OCI-LY3 (cell line): Measurements from ENCODE around the gene CMKLR1.

Source experiments
- H2AFZ ChIP-seq: fragments of 200-600, 300-600 bp; shearing (Covaris generic); 2 replicates; pipeline ENCODE4 v1.6.0; 2014; ENCODE audit warnings: antibody characterized with exemption, low read depth, low read length
- H3K27ac ChIP-seq: fragments of 200-600, 300-600 bp; sonication (generic); 2 replicates; pipeline ENCODE4 v1.5.1; 2014; ENCODE audit warnings: mild to moderate bottlenecking, low read length, moderate library complexity, mixed read lengths
- H3K27me3 ChIP-seq: fragments of 200-600, 300-600 bp; sonication (generic); 2 replicates; pipeline ENCODE4 v1.6.1; 2014; ENCODE audit warnings: low read depth, low read length, mixed read lengths
- H3K36me3 ChIP-seq: fragments of 200-600, 300-600 bp; sonication (generic); replicated peaks from 2 replicates; pipeline ENCODE3; 2014; ENCODE audit warnings: low read depth, low read length, mixed read lengths
- H3K4me1 ChIP-seq: fragments of 300-600, 200-600 bp; sonication (generic); 2 replicates; pipeline ENCODE4 v1.6.1; 2014; ENCODE audit warnings: low read length, mixed read lengths
- H3K4me2 ChIP-seq: fragments of 200-600, 300-600 bp; sonication (generic); 2 replicates; pipeline ENCODE4 v1.6.1; 2014; ENCODE audit warnings: low read length, mixed read lengths
- H3K4me3 ChIP-seq: fragments of 300-600, 200-600 bp; sonication (generic); 2 replicates; pipeline ENCODE4 v1.5.1; 2014; ENCODE audit warnings: antibody characterized with exemption, mild to moderate bottlenecking, low read length, moderate library complexity
- H3K79me2 ChIP-seq: fragments of 300-600, 200-600 bp; shearing (Covaris generic); 2 replicates; pipeline ENCODE4 v1.6.1; 2014; ENCODE audit warnings: mild to moderate bottlenecking, low read length, mixed read lengths
- H3K9ac ChIP-seq: fragments of 300-600, 200-600 bp; shearing (Covaris generic); 2 replicates; pipeline ENCODE4 v1.6.0; 2014; ENCODE audit warnings: mild to moderate bottlenecking, low read length, moderate library complexity
- H3K9me3 ChIP-seq: fragments of 200-600, 300-600 bp; shearing (Covaris generic); 2 replicates; pipeline ENCODE4 v1.6.1; 2014; ENCODE audit warnings: low read length, mixed read lengths; ENCODE audit not compliant: insufficient read depth
- H4K20me1 ChIP-seq: fragments of 200-600, 300-600 bp; sonication (generic); 2 replicates; pipeline ENCODE4 v1.6.1; 2016; ENCODE audit warnings: low read length, mixed read lengths; ENCODE audit not compliant: insufficient read depth
- CTCF ChIP-seq: fragments of 200-600, 300-600 bp; sonication (generic); IDR thresholded peaks from 2 replicates; pipeline ENCODE4 v1.5.1; 2014; ENCODE audit warnings: antibody characterized with exemption, low read length, low read depth
- EZH2phosphoT487 ChIP-seq: fragments of 200-600 bp; shearing (Covaris generic); IDR thresholded peaks from 2 replicates; pipeline ENCODE4 v1.6.1; 2018; ENCODE audit warnings: antibody characterized with exemption, mixed run types, low read depth

The CMKLR1 gene

DNA sequence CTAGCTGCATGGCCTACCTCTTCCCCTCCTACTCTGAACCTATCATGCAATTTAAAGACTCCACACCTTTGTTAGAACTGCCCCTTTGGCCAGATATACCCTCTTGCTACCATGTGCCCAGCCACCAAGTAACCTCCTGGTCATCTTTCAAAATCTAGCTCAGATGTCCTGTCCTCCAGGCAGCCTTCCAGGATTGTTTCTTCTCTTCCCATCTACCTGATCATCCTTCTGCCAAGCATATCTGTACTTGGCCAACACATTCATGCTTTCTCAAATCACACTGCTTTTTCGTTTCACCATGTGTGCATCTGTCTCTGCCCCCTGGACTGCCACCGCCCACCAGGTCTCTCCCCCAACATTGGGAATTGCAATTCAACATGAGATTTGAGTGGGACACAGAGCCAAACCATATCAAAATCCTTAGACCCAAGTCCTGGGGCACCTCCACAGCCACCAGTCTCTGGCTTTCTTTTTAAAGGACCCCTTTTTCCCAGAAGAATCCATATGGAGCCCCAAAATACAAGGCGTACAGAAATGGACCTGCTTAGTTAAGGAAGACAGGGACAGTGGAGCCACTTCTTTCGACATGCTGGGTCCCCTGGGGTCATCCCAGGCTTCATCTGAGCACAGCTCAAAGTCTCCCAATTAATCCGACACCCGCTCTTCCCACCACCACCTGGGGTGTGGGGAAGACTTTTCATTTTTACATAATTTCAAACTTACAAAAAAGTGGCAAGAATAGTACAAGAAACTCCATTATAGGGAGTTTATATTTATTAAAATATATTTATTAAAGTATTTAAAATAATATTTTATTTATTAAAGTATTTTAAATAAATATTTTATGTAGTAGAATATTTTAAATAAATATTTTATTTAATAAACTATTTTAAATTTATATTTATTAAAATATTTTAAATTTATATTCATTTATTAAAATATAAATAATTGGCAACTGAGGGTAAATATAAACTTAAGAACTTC is 7.9 kb upstream of the CMKLR1 start:
- Histone ChIP-seq H3K27ac (no peak overlapping the region), H3K4me1 (no peaks in the 10 kb centered on the region), H3K27me3 (peaks cover 36% of the 10 kb centered on the region), H3K4me2 (no peak overlapping the region), H4K20me1 (no peaks in the 10 kb centered on the region), H3K4me3 (no peak overlapping the region), H3K9me3 (no peaks in the 10 kb centered on the region), H2AFZ (no peak overlapping the region), H3K36me3 (no peaks in the 10 kb centered on the region), H3K9ac (no peak overlapping the region), H3K79me2 (no peaks in the 10 kb centered on the region)
- TF ChIP-seq CTCF (no peak), EZH2phosphoT487 (no peak)

DNA sequence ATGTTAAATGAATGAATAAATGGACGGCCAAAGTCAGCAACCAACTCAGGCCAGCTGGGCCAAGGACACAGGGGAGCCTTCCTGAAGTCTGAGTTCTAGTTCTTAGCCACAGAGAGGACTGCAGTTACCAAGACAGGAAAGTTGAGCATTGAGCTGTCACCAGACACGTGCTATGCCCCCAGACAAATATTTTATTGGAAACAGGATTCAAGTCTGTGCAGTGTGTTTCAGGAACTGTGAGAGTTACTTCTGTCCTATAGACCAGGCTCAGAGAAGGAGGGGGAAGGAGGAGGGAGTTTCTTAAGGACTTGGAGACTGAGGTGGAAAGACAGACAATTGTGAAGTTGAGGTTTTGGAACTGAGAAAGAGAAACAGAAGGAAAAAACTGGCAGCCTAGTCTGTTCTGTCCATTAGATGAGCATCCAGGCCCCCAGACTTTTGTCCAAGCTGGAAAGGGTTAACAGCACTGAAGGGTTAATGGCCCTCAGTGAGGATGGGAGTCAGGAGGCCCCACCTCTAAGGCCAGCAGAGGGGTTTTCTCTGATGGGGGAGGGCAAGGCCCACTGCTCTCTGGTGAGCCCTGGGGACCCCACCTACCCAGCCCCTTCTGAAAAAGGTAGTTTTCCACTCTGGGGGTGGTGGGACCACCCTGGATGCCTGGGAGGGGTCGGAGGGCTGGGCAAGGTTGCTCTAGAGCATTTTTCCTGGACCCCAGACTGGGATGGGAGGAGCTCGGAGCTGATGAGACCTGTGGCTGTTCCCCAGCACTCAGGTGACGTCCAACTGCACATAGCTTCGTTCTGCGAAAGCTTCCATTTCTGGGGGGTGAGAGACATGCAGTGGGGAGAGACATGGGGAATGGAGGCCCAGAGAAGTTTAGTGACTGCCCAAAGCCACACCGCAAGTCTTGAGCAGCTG is 6.9 kb upstream of the CMKLR1 start:
- H3K36me3 ChIP-seq, result no peaks in the 10 kb centered on the region
- peaks cover 36% of the 10 kb centered on the region for H3K27me3 ChIP-seq
- no peak overlapping the region for H3K4me3 ChIP-seq
- TF ChIP-seq EZH2phosphoT487 (no peak), CTCF (no peak)
- no peaks in the 10 kb centered on the region for H4K20me1 ChIP-seq
- H2AFZ ChIP-seq, result no peak overlapping the region
- H3K4me2 ChIP-seq, result no peak overlapping the region
- no peak overlapping the region for H3K9ac ChIP-seq
- no peaks in the 10 kb centered on the region for H3K9me3 ChIP-seq
- no peak overlapping the region for H3K27ac ChIP-seq
- H3K4me1 ChIP-seq, result no peaks in the 10 kb centered on the region
- H3K79me2 ChIP-seq, result no peaks in the 10 kb centered on the region

DNA sequence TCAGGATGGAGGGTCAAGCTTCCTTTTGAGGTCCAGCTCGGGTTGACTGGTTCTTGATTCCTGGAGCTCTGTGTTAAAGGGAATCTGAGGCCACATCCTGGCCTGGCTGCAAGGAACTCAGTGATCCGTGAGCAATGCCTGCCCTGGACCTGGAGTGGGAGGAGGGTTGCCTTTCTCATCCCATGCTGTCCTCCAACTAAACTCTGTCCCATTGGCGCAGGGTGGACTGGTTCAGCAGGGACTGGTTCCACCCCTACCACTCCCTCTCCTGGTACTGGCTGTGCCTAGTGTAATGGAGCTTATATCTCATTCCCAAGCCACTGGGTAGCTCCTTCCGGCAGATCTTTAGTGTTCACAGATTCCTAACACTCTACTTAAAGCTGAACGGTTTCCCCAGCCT is 3.9 kb upstream of the CMKLR1 start:
- Histone ChIP-seq H3K9me3 (no peaks in the 10 kb centered on the region), H4K20me1 (no peaks in the 10 kb centered on the region), H3K27me3 (peaks cover 53% of the 10 kb centered on the region), H3K79me2 (no peaks in the 10 kb centered on the region), H3K36me3 (no peaks in the 10 kb centered on the region), H3K4me3 (no peak overlapping the region), H3K4me2 (no peak overlapping the region), H3K27ac (no peak overlapping the region), H3K9ac (no peak overlapping the region), H3K4me1 (peaks cover 11% of the 10 kb centered on the region), H2AFZ (no peak overlapping the region)
- TF ChIP-seq CTCF (no peak), EZH2phosphoT487 (no peak)
